Measurements from ENCODE around the gene MAP1A. TPM values are rescaled to one million over a fixed set of nuclear protein-coding genes. Genes with fewer than 3 reads are reported as not detected.
"Not testable (repeated sequence)": the region's sequence is repeated elsewhere in the genome, so short reads cannot be mapped to it uniquely, and the experiment has no call there.

Gene MAP1A
- total RNA-seq, 2 donors from 2014 or later = 66.8 to 67.7 TPM

GRCh38 chr15:43574607-43575006 is 57.2 kb downstream of the MAP1A start:
- intact Hi-C loops (cut with DNase I); DNase-seq (ENCODE audit: low spot score): not testable (repeated sequence)

Other genes with a start within 250 kb of the MAP1A start
- gene TGM7, start 215.4 kb upstream of the MAP1A start, total RNA-seq = not detected
- gene LCMT2, start 187.0 kb upstream of the MAP1A start, total RNA-seq = 1 to 10 TPM; 5.5 to 7.4 TPM
- 10 to 100 TPM; 17.1 to 17.9 TPM for gene ZSCAN29, start 146.6 kb upstream of the MAP1A start, total RNA-seq
- gene TUBGCP4, start 146.5 kb upstream of the MAP1A start, total RNA-seq = 10 to 100 TPM; 11.9 to 12.4 TPM
- 10 to 100 TPM; 30.5 to 35.7 TPM for gene TP53BP1, start 24.5 kb upstream of the MAP1A start, total RNA-seq
- 10 to 100 TPM; 22.7 to 31.5 TPM for gene PPIP5K1, start 72.6 kb downstream of the MAP1A start, total RNA-seq
- not detected for gene CKMT1B, start 76.4 kb downstream of the MAP1A start, total RNA-seq
- gene STRC, start 101.2 kb downstream of the MAP1A start, total RNA-seq = under 1 TPM; 0.19 to 0.56 TPM
- 1 to 10 TPM; 3.1 to 3.2 TPM for gene CATSPER2, start 131.2 kb downstream of the MAP1A start, total RNA-seq
- gene CKMT1A, start 176.3 kb downstream of the MAP1A start, total RNA-seq = not detected
- gene PDIA3, start 228.8 kb downstream of the MAP1A start, total RNA-seq = 100 to 1,000 TPM; 258 to 368 TPM